Measurements from ENCODE around the gene NR4A2.

DNA sequence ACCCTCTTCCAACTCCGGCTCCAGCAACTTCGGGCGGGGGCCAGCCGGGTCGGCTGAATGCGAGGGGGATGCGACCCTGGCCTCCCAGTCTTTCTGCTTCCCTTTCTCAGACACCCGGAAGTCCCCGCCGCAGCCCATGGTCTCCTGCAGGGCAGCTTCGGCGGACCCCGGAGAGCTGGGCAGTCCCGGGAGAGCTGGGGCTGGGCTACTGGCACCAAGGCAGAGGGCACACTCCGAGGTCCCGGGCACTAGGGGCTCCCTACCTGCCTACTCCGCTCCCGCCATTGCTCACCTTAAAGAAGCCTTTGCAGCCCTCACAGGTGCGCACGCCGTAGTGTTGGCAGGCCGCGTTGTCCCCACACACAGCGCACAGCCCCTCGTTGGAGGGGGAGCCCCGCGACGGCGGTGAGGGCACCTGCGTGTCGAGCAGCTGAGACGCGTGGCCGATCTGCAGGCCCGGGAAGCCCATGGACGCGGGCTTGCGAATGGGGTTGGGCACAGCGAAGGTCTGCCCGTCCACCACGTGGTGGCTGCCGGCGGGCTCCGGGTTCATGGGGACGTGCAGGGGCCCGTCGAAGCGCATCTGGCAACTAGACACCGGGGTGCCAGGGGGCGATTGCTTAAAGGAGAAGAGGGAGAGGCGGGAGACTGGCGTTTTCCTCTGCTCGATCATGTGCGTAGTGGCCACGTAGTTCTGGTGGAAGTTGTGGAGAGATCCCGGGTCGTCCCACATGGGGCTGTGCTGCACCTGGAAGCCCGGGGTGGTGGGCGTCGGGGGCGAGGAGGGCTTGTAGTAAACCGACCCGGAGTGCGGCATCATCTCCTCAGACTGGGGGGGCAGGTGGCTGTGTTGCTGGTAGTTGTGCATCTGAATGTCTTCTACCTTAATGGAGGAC, 3.2 kb downstream of the NR4A2 start:
- TF ChIP-seq CTCF (IDR thresholded peaks at IDR 0.05) (no peak), POLR2A (IDR thresholded peaks at IDR 0.05) (no peak)
